ENCODE data around the gene CCL1. TPM values are rescaled to one million over a fixed set of nuclear protein-coding genes. Genes with fewer than 3 reads are reported as not detected.

CCL1 gene
- total RNA-seq, 1 experiment from 2014 or later, result not detected

GRCh38 chr17:34393401-34393800, 30.4 kb upstream of the CCL1 start:
- Histone ChIP-seq H3K14ac (ENCODE audit: insufficient read depth, low read length) (no peak overlapping the region), H4K20me1 (ENCODE audit: control insufficient read depth, insufficient read depth, insufficient read length) (no peaks in the 10 kb centered on the region), H3K18ac (ENCODE audit: insufficient read length, low read depth, low read length) (no peak overlapping the region), H3K9ac (ENCODE audit: extremely low read depth, insufficient read length, low read length) (no peak overlapping the region), H2BK12ac (ENCODE audit: insufficient read length, low read depth, low read length) (no peak overlapping the region), H4K8ac (replicated peaks; ENCODE audit: insufficient read length, low read depth, low read length) (no peak overlapping the region), H4K91ac (ENCODE audit: insufficient read length, low read depth, low read length) (no peak overlapping the region), H3K9me3 (ENCODE audit: control insufficient read depth, low read depth, low read length) (no peaks in the 10 kb centered on the region), H4K5ac (ENCODE audit: insufficient read length, low read depth, low read length) (no peak overlapping the region), H2BK15ac (ENCODE audit: low read depth, low read length) (no peak overlapping the region), H3K56ac (ENCODE audit: insufficient read length, low read depth, low read length) (no peak overlapping the region), H2BK120ac (ENCODE audit: low read depth, low read length, poor library complexity, severe bottlenecking) (no peak overlapping the region), H3K79me1 (ENCODE audit: insufficient read depth, low read depth, low read length, poor library complexity, severe bottlenecking) (no peaks in the 10 kb centered on the region), H3K23ac (ENCODE audit: insufficient read length, low read depth, low read length) (no peak overlapping the region), H2AK5ac (ENCODE audit: insufficient read length, low read length) (no peak overlapping the region), H2BK5ac (ENCODE audit: insufficient read length, low read length) (no peak overlapping the region), H3K79me2 (ENCODE audit: insufficient read depth, low read length) (no peaks in the 10 kb centered on the region), H3T11ph (ENCODE audit: low read length) (no peak overlapping the region), H3K27me3 (ENCODE audit: insufficient read depth, low read length) (no peaks in the 10 kb centered on the region), H3K23me2 (ENCODE audit: insufficient read length, low read depth, low read length, poor library complexity, severe bottlenecking) (no peaks in the 10 kb centered on the region), H3K4me2 (ENCODE audit: insufficient read depth, insufficient read length, low read length) (no peak overlapping the region), H3K4me1 (ENCODE audit: insufficient read depth, low read length) (no peaks in the 10 kb centered on the region), H3K27ac (ENCODE audit: insufficient read length, low read depth, low read length) (no peak overlapping the region), H2BK20ac (ENCODE audit: low read depth, low read length, poor library complexity, severe bottlenecking) (no peak overlapping the region), H2AFZ (ENCODE audit: low read length) (no peak overlapping the region), H3K4ac (ENCODE audit: low read depth, low read length) (no peak overlapping the region)
- Mint-ChIP-seq H3K4me3 (no peak overlapping the region), H3K9me3 (no peaks in the 10 kb centered on the region; a peak in 1 of 5 replicates), H3K27ac (no peak overlapping the region), H3K4me1 (peaks cover 20 to 22% of the 10 kb centered on the region in 2 experiments), H3K36me3 (ENCODE audit: insufficient read depth in 1 of 3, low read depth in 3 of 3) (no peaks in the 10 kb centered on the region), H3K27me3 (ENCODE audit: low read depth) (peaks cover 19% of the 10 kb centered on the region)
- no peak for TF ChIP-seq CTCF (conservative IDR thresholded peaks at IDR 0.05)
- peak; percentile 14 for DNase-seq
- WGBS (ENCODE audit: extremely low coverage, insufficient read length, low lambda C conversion rate), result no CpG with 5 or more reads among the region's 3 CpGs

Measured in H9 (cell line).